ENCODE measurements around the gene PPP1R9B. TPM values are rescaled to one million over a fixed set of nuclear protein-coding genes. Genes with fewer than 3 reads are reported as not detected.

The PPP1R9B gene
- total RNA-seq, 1 donor from 2014 or later = 40.5 TPM

DNA sequence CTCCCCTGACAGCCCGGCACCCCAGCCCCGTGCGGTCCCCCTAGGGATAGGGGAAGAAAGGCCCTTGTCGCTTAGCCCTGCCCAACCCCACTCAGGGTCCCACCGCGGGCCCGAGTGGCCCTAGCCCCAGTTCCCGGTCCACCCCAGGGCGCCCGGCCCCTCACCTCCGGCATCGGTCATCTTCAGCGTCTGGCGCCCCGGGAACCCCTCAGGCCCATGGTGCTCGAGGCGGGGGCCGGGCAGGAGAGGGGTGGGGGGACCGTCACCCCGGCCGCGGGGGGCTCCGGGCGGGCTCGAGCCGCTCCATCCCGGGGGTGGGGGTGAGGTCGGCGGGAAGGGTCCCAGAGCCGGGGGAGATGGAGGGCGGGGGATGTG is 21.1 kb downstream of the PPP1R9B start:
- DNase-seq (ENCODE audit: low read depth) = no peak

DNA sequence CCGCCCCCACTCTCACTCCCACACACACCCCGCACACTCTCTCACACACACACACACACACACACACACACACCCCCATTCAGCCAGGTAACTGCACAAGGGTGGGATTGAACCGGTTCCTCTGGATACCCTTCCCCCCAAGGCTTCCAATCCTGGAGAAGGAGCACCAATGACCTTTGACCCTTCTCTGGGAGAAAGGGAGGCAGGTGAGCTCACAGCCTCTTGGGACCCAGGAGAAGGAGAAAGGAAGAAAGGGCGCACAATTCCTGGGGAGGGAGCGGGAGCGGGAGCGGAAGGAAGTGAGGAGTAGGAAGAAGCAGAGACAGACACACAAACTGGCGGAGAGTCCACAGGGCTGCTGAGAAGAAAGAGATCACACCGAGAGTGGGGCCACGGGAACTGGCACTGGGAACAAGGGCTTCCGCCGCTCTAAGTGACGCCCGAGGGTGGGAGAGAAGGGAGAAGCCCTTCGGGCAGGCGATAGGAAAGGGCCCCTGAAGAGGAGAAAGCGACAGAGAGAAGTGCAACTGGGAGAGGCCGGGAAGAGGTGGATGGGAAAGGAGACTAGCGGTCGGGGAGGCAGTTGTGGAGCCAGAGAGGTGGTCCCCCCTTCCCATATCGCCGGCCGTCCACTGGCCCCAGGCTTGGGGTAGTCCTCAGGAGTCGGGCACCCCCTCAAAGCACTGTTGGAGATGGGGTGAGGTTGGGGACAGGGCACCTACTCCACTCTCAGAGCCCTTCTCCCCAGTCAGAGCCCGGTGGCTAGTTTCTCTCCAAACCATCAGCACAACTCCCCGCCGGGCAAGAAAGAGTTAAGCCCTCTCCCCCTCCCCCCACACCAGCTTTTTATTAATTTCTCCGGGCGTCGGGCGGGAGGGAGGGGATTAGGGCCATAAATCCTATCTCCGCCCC is 21.8 kb downstream of the PPP1R9B start:
- no peak for DNase-seq (ENCODE audit: low read depth)

GRCh38 chr17:50127697-50128361 is 22.6 kb downstream of the PPP1R9B start:
- peak; percentile 45 for DNase-seq (ENCODE audit: low read depth)

- no peak for DNase-seq (ENCODE audit: low read depth)
Measured at GRCh38 chr17:50125420-50125997, 25.0 kb downstream of the PPP1R9B start.

DNA sequence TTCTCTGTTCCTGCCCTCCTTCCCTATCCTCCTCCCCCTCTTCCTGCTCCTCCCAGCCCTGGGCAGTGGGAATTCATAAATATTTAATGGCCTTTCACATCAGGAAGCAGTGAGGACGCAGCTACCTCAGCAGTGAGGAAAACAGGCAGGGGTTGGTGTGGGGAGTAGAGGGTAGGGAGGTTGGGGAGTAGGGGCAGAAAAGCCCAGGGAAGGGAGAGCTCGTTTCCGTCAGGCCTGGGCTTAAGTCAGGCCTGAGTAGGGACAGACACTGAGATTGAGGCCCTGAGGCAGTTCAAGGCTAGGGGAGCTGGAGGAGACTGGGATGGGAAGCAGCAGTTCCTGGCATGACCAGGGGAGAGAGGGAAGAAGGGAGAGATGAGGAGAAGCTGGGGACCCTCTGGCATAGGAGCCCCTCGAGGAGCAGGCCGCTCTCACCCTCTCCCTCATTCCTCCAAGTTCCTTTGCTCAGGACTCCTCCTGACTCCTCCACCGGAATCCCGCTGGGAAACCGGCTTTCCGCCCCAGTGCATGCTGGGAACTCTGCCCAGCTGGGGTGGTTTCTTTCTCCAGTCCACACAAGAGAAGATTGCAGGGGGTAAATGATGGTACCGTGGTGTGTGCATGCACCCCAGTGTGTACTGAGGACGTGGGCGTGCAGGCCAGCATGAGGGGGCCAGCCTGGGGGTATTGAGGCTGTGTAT is 26.7 kb downstream of the PPP1R9B start:
- no peak for DNase-seq (ENCODE audit: low read depth)

- DNase-seq (ENCODE audit: low read depth) = no peak
Measured at GRCh38 chr17:50122945-50123344, 27.5 kb downstream of the PPP1R9B start.

GRCh38 chr17:50120475-50121253 is 29.8 kb downstream of the PPP1R9B start:
- no peak for DNase-seq (ENCODE audit: low read depth)

- no peak for DNase-seq (ENCODE audit: low read depth)
Measured at GRCh38 chr17:50118828-50119218, 31.7 kb downstream of the PPP1R9B start.

DNA sequence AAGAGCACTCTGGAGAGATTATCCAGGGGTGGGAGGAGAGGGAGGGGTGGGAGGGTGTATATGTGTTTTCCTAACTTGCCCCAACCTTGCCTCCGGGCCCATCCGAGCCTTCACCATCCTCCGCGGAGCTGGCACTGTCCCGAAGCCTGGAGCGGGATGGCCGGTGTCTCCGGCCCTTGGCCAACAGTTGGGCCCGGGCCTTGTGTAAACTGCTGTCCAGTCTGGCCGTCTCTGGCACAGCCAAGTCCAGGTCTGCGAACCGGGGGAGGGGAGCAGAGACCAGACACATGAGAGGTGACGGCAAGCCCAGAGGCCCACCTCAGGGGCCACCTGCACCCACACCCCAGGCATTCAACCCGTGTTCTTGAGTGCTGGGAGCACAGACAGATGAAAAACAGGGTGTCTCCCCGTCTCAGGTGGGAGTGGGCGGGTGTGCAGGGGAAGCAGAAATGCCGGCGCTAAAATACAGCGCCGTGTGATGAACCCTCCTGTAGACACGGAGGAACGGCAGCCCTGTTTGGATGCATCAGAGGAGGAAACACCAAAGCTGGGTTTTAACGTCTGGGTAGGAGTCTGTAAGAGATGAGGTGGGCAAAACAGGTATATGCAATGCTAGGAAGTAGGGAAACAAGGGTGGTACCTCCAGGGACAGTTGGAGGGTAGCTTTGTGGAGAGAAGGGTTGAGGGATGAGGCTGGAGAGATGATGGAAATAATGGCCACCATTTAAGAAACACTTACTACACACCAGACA is 32.2 kb downstream of the PPP1R9B start:
- DNase-seq (ENCODE audit: low read depth) = no peak

- DNase-seq (ENCODE audit: low read depth) = no peak
Measured at GRCh38 chr17:50117202-50118051, 33.0 kb downstream of the PPP1R9B start.

GRCh38 chr17:50115756-50116155 is 34.7 kb downstream of the PPP1R9B start:
- DNase-seq (ENCODE audit: low read depth) = no peak

GRCh38 chr17:50114849-50115357 is 35.6 kb downstream of the PPP1R9B start:
- DNase-seq (ENCODE audit: low read depth) = peak; percentile 73

GRCh38 chr17:50114401-50114800 is 36.1 kb downstream of the PPP1R9B start:
- no peak for DNase-seq (ENCODE audit: low read depth)

- no peak for DNase-seq (ENCODE audit: low read depth)
Measured at GRCh38 chr17:50113624-50114320, 36.7 kb downstream of the PPP1R9B start.

- no peak for DNase-seq (ENCODE audit: low read depth)
Measured at GRCh38 chr17:50112694-50113093, 37.8 kb downstream of the PPP1R9B start.

- DNase-seq (ENCODE audit: low read depth) = no peak
Measured at GRCh38 chr17:50111673-50112655, 38.5 kb downstream of the PPP1R9B start.

Measured in myocyte (in vitro differentiated cells).